IPS-NIHi7 (cell line): ENCODE measurements around the gene NUCB1.

Source experiments
- DNase-seq: peaks from one replicate; pipeline ENCODE4 v3.0.0; 2012; ENCODE audit warnings: mixed read lengths; ENCODE audit errors: extremely low spot score

The NUCB1 gene

GRCh38 chr19:48934837-48935236 is 34.7 kb downstream of the NUCB1 start:
- peak; percentile 38 for DNase-seq

- no peak for DNase-seq
These were observed 35.8 kb downstream of the NUCB1 start for GRCh38 chr19:48935864-48936263.

DNA sequence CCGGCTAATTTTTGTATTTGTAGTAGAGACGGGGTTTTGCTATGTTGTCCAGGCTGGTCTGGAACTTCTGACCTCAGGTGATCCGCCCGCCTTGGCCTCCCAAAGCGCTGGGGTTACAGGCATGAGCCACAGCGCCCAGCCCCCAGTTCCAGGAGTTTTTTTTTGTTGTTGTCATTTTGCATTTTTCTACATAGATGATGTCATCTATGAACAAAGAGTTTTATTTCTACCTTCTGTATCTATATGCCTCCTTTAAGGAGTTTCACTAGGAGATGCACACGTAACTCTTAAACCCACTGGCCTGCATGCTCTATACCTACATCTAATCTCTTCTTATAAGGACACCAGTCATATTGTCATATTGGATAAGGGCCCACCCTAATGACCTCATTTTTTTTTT is 38.1 kb downstream of the NUCB1 start:
- no peak for DNase-seq

GRCh38 chr19:48940902-48941301 is 40.8 kb downstream of the NUCB1 start:
- DNase-seq: no peak

DNA sequence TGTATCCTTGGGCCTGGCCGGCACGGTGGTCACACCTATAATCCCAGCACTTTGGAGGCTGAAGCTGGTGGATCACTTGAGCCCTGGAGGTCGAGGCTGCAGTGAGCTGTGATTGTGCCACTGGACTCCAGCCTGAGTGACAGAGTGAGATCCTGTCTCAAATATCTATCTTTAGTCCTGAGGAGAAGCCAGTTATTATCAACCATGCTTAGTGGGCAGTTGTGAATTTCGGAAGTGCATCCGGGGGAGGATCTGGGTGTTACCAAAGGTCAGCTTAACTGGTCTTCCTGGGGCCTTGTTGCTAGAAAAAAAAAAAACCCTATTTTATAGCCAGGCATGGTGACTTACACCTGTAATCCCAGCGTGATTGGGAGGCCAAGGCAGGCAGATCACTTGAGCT is 43.0 kb downstream of the NUCB1 start:
- no peak for DNase-seq

GRCh38 chr19:48945415-48945814 is 45.3 kb downstream of the NUCB1 start:
- DNase-seq: no peak

GRCh38 chr19:48945817-48946216 is 45.7 kb downstream of the NUCB1 start:
- no peak for DNase-seq

- DNase-seq: no peak
These were observed 46.5 kb downstream of the NUCB1 start for GRCh38 chr19:48946463-48947257.

GRCh38 chr19:48947258-48947542 is 47.1 kb downstream of the NUCB1 start:
- no peak for DNase-seq

DNA sequence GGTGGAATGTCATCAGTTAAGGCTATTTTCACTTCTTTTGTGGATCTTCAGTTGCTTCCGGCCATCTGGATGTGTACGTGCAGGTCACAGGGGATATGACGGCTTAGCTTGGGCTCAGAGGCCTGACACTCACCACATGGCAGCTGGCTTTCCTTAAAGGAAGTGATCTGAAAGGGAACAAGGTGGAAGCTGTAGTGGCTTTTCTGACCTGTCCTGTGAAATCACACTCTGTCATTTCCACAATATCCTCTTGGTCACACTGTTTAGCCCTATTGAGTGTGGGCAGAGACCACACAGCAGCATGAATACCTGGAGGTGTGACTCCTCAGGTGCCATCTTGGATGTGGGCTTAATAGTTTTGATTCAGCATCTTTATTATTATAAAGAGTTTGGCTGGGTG is 50.0 kb downstream of the NUCB1 start:
- no peak for DNase-seq

DNA sequence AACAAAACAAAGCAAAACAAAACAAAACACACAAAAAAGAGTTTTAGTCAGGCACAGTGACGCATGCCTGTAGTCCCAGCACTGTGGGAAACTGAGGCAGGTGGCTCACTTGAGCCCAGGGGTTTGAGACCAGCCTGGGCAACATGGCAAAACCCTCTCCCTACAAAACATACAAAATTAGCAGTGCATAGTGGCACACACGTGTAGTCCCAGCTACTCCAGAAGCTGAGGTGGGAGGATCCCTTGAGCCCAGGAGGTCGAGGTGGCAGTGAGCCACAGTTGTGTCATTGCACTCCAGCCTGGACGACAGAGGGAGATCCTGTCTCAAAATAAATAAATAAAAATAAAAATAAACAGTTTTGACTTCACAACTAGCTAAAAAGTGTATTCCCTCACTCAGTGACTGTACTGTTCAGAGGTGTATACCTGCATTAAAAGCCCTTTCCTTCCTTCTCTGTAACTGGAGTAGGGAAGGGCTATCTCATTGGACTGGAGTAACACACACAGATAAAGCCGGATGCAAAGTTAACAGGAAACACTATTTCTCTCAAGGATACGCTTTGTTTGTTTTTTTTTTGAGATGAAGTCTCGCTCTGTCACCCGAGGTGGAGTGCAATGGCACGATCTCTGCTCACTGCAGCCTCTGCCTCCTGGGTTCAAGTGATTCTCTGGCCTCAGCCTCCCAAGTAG is 50.9 kb downstream of the NUCB1 start:
- DNase-seq: no peak

DNA sequence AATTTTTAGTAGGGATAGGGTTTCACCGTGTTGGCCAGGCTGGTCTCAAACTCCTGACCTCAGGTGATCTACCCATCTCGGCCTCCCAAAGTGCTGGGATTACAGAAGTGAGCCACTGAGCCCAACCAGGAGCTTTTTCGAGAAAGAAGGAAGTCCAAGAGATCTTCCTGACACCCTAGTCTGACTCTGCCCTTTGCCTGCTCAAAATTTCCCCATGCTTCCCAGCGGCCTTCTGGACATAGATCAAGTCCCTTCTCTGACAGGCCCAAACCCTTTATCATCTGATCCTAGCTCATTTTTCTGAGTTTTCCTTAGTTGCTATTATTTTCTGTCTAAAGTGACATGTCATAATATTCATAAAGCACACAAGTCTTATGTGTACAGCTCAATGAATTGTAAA is 53.0 kb downstream of the NUCB1 start:
- no peak for DNase-seq

- no peak for DNase-seq
These were observed 54.0 kb downstream of the NUCB1 start for GRCh38 chr19:48953990-48954594.

DNA sequence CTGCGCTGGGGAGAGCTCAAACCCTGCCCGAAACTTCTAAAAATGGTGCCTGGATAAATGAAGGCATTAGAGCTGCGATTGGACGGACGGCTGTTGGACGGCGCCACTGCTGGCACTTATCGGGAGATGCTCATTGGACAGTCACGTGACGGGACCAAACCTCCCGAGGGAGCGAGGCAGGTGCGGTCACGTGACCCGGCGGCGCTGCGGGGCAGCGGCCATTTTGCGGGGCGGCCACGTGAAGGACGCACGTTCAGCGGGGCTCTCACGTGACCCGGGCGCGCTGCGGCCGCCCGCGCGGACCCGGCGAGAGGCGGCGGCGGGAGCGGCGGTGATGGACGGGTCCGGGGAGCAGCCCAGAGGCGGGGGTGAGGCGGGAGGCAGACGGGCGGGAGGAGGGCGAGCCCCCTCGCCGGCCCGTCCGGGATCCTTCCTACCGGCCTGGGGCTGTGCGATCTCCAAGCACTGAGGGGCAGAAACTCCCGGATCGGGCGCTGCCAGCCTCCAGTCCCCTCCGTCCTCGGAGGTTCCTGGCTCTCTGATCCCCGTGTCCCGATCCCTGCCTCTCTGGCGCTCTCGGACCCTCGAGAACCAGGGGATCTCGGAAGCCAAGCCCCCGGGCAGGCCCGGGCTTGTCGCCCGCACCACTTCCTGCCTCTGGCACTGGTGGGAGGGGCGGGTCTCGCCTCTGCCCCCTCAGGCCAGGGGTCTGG is 54.6 kb downstream of the NUCB1 start, which contains the start of gene BAX:
Gene BAX (plus strand): TSS at position 281 of the 713 bp plus-strand sequence. CDS start 54 bp downstream, at position 335.
- DNase-seq: peak; percentile 98

- no peak for DNase-seq
These were observed 55.3 kb downstream of the NUCB1 start for GRCh38 chr19:48955308-48955958.

- DNase-seq: no peak
These were observed 57.9 kb downstream of the NUCB1 start for GRCh38 chr19:48958006-48958405.

DNA sequence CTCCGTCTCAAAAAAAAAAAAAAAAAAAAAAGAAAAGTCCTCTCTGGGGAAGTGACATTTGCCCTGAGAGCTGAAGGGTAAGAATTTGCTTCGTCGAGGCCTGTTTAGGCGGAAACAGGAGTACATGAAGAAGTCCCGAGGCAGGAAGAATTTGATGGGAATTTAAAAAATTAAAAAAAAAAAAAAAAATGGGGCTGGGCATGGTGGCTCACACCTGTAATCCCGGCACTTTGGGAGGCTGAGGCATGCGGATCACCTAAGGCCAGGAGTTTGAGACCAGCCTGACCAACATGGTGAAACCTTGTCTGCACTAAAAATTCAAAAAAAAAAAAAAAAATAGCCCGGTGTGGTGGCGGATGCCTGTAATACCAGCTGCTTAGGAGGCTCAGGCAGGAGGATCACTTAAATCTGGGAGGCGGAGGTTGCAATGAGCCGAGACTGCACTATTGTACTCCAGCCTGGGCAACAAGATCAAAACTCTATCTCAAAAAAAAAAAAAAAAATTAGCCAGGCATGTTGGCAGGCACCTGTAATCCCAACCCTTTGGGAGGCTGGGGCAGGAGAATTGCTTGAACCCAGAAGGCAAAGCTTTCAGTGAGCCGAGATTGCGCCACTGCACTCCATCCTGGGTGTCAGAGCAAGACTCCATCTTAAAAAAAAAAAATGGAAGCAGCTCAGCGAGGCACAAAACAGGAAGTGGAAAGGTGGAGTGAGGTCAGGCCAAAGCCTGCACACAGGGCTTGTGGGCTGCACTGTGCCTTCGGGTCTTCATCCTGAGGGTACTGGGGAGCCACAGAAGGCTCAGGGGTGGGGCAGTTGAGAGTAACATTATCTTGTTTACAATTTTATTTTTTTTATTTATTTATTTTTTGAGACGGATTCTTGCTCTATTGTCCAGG is 59.5 kb downstream of the NUCB1 start:
- no peak for DNase-seq

GRCh38 chr19:48961051-48961649 is 61.0 kb downstream of the NUCB1 start:
- DNase-seq: no peak

GRCh38 chr19:48961673-48962028 is 61.5 kb downstream of the NUCB1 start:
- DNase-seq: no peak

DNA sequence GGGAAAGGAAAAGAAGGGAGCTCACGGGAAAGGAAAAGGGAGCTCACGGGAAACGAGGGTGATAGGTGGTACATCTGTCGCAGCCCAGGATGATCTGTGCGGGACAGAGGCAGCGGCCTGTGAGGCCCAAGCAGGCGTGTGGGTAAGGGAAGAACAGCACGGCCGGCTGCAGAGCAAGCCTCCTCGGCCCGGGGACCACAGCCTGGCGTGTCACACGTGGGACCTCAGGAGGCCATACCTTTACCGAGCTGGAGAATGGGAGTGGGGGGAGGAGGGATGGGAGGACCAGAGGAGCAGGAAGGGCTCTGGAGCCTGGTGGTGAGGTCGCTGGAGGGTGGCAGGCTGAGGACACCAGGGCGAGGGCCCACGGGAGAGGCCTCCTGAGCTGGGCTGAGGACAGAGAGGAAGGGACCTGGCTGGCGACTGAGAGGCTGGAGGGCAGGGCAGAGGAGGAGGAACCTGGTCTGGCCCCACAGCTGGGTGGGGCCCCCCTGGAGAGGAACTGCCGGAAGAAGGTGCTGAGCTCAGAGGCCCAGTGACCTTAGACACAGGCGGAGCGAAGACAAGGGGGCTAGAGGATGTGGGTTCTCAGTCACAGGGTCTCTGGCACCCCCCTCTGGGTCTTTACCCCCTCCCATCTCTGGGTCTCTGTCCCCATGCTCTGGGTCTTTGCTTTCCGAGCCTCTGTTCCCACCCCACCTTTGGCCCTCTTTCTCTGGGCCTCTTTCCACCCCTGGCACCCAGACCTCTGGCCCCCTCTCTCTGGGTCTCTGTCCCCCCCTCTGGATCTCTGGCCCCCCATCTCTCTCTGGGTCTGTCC is 62.1 kb downstream of the NUCB1 start:
- no peak for DNase-seq
